Upper lobe of left lung (tissue), 6 donors: ENCODE data around the gene GALNT11. TPM values are rescaled to one million over a fixed set of nuclear protein-coding genes. Genes with fewer than 3 reads are reported as not detected.
"Not testable (repeated sequence)": the region's sequence is repeated elsewhere in the genome, so short reads cannot be mapped to it uniquely, and the experiment has no call there.

Source experiments
- ATAC-seq, 2 donors: fragments of 200-7000 bp; cut with Tn5 transposase; one replicate each; pipeline ENCODE4 v1.9.1; 2022; ENCODE audit warnings: mild to moderate bottlenecking in 2 of 2, moderate library complexity in 2 of 2; ENCODE audit not compliant: low FRiP score in 2 of 2
- DNase-seq, 2 donors: peaks; one replicate each; pipeline ENCODE4 v3.0.0-alpha.2; 2019 to 2020
- H3K27ac ChIP-seq, 4 donors: fragments of 200-600 bp; sonication (generic); one replicate each; pipeline ENCODE4 v1.5.1; 2016 to 2019
- H3K27me3 ChIP-seq, 4 donors: fragments of 200-600 bp; sonication (generic); one replicate each; pipeline ENCODE4 v1.5.1; 2017 to 2019
- H3K36me3 ChIP-seq, 4 donors: fragments of 200-600 bp; sonication (generic); one replicate each; pipeline ENCODE4 v1.5.1; 2016 to 2019
- H3K4me1 ChIP-seq, 4 donors: fragments of 200-600 bp; sonication (generic); one replicate each; pipeline ENCODE4 v1.5.1; 2018 to 2019
- H3K4me3 ChIP-seq, 4 donors: fragments of 200-600 bp; sonication (generic); one replicate each; pipeline ENCODE4 v1.5.1; 2017 to 2019; ENCODE audit warnings: mild to moderate bottlenecking in 2 of 4, moderate library complexity in 1 of 4
- H3K9me3 ChIP-seq, 4 donors: fragments of 200-600 bp; sonication (generic); one replicate each; pipeline ENCODE4 v1.5.1; 2018 to 2019
- CTCF ChIP-seq, 6 experiments: fragments of 450-650 bp in 4 of 6; fragments of 200-600 bp in 2 of 6; sonication (generic) in 2 of 6; IDR thresholded peaks; one replicate each; pipeline ENCODE4 v1.5.1; 2016 to 2019; ENCODE audit warnings: antibody characterized with exemption in 6 of 6
- EP300 ChIP-seq, 4 donors: sonication (generic); formaldehyde crosslinking; IDR thresholded peaks; one replicate each; pipeline ENCODE4 v1.5.1; 2017; ENCODE audit warnings: antibody characterized with exemption in 4 of 4, control low read depth in 2 of 4
- POLR2A ChIP-seq, 4 donors: fragments of 450-650 bp; IDR thresholded peaks; one replicate each; pipeline ENCODE4 v1.5.1; 2016 to 2017; ENCODE audit warnings: antibody characterized with exemption in 4 of 4, mild to moderate bottlenecking in 2 of 4
- POLR2AphosphoS5 ChIP-seq, 2 donors: sonication (generic); formaldehyde crosslinking; IDR thresholded peaks; one replicate each; pipeline ENCODE4 v1.5.1; 2017; ENCODE audit warnings: antibody characterized with exemption in 2 of 2
- WGBS, 2 donors: methylation state at CpG; one replicate each; pipeline ENCODE4 v1.1.5; 2017 to 2018; 5-methylcytosine and 5-hydroxymethylcytosine counted together
- total RNA-seq, 6 donors: library from RNA; depleted of rRNA in 4 of 6; stranded (reverse); fragments of >200 nt in 4 of 6; gene quantifications; one replicate each; pipeline versions ENCODE4 v1.1.0 to v1.2.1, GENCODE V29; 2016 to 2021
- donor health status: DM: no; HTN: no; CAD: no; lungs with moderate emphysema.
- donor health status: DM: no; HTN: yes; CAD: no; lungs with severe emphysema.

GALNT11 gene
- total RNA-seq, 6 donors from 2014 or later = 31.2 to 63.8 (median 43.2) TPM

GRCh38 chr7:152054367-152055230 is 29.1 kb downstream of the GALNT11 start:
- Histone ChIP-seq H3K9me3 (no peaks in the 10 kb centered on the region), H3K36me3 (no peaks in the 10 kb centered on the region), H3K27me3 (no peaks in the 10 kb centered on the region), H3K4me1 (peaks cover 0 to 8% (median 2%) of the 10 kb centered on the region in 4 donors), H3K4me3 (no peak overlapping the region), H3K27ac (no peak overlapping the region)
- DNase-seq (no peak), ATAC-seq (peak in 1 of 2 donors; percentile 86)
- TF ChIP-seq CTCF (IDR thresholded peaks at IDR 0.05) = no peak
- no peak for TF ChIP-seq EP300 (IDR thresholded peaks at IDR 0.05)
- TF ChIP-seq POLR2A (IDR thresholded peaks at IDR 0.05) = no peak
- TF ChIP-seq POLR2AphosphoS5 (IDR thresholded peaks at IDR 0.05) = no peak
- 85 to 89% methylated on average over 8 of the region's 8 CpGs for WGBS, 2 donors

GRCh38 chr7:152056621-152057274 is 31.3 kb downstream of the GALNT11 start:
- no peak for ATAC-seq
- DNase-seq = no peak
- Histone ChIP-seq H3K4me1 (no peaks in the 10 kb centered on the region), H3K36me3 (no peaks in the 10 kb centered on the region), H3K27me3 (no peaks in the 10 kb centered on the region), H3K4me3 (no peak overlapping the region), H3K9me3 (no peaks in the 10 kb centered on the region), H3K27ac (no peak overlapping the region)
- 80 to 92% methylated on average over 3 of the region's 3 CpGs for WGBS, 2 donors
- TF ChIP-seq CTCF (IDR thresholded peaks at IDR 0.05) (no peak), EP300 (IDR thresholded peaks at IDR 0.05) (no peak), POLR2AphosphoS5 (IDR thresholded peaks at IDR 0.05) (no peak), POLR2A (IDR thresholded peaks at IDR 0.05) (no peak)

GRCh38 chr7:152059311-152059710 is 33.8 kb downstream of the GALNT11 start:
- Histone ChIP-seq H3K27ac (no peak overlapping the region), H3K36me3 (no peaks in the 10 kb centered on the region), H3K9me3 (no peaks in the 10 kb centered on the region), H3K4me3 (no peak overlapping the region), H3K4me1 (no peaks in the 10 kb centered on the region), H3K27me3 (no peaks in the 10 kb centered on the region)
- ATAC-seq = no peak
- WGBS, 2 donors = 96 to 100% methylated on average over 1 of the region's 1 CpG
- no peak for TF ChIP-seq EP300 (IDR thresholded peaks at IDR 0.05)
- TF ChIP-seq CTCF (IDR thresholded peaks at IDR 0.05) = no peak
- TF ChIP-seq POLR2A (IDR thresholded peaks at IDR 0.05) = no peak
- TF ChIP-seq POLR2AphosphoS5 (IDR thresholded peaks at IDR 0.05) = no peak
- DNase-seq = no peak

GRCh38 chr7:152061086-152061485 is 35.6 kb downstream of the GALNT11 start:
- WGBS, 2 donors = 97 to 100% methylated on average over 2 of the region's 2 CpGs
- DNase-seq, H3K27me3 ChIP-seq, H3K27ac ChIP-seq, H3K36me3 ChIP-seq, H3K4me1 ChIP-seq, ATAC-seq, H3K9me3 ChIP-seq, H3K4me3 ChIP-seq: not testable (repeated sequence)

- H3K36me3 ChIP-seq, DNase-seq, H3K4me3 ChIP-seq, H3K27ac ChIP-seq, H3K4me1 ChIP-seq, H3K9me3 ChIP-seq, H3K27me3 ChIP-seq, ATAC-seq: not testable (repeated sequence)
- 98% methylated on average over 3 of the region's 3 CpGs for WGBS, 2 donors
Measured at GRCh38 chr7:152063192-152063591, 37.7 kb downstream of the GALNT11 start.

- H3K4me3 ChIP-seq, H3K27me3 ChIP-seq, DNase-seq, H3K9me3 ChIP-seq, H3K4me1 ChIP-seq, H3K36me3 ChIP-seq, H3K27ac ChIP-seq, ATAC-seq: not testable (repeated sequence)
- WGBS, 2 donors = 90 to 95% methylated on average over 3 of the region's 3 CpGs
Measured at GRCh38 chr7:152063821-152064220, 38.3 kb downstream of the GALNT11 start.

GRCh38 chr7:152065800-152066344 is 40.4 kb downstream of the GALNT11 start:
- 85 to 96% methylated on average over 6 to 10 of the region's 10 CpGs for WGBS, 2 donors
- H3K4me1 ChIP-seq, H3K27ac ChIP-seq, ATAC-seq, H3K36me3 ChIP-seq, H3K9me3 ChIP-seq, H3K27me3 ChIP-seq, H3K4me3 ChIP-seq: not testable (repeated sequence)
- DNase-seq = peak in 1 of 2 donors; percentile 38
